Tibial nerve (tissue), 4 donors: ENCODE data around the gene TMEFF1.

Experiments used
- EP300 ChIP-seq, 2 donors: sonication (generic); formaldehyde crosslinking; IDR thresholded peaks; one replicate each; pipeline ENCODE4 v1.6.1; 2017; ENCODE audit warnings: antibody characterized with exemption in 2 of 2, mild to moderate bottlenecking in 1 of 2
- POLR2A ChIP-seq, 2 donors: fragments of 450-650 bp; IDR thresholded peaks; one replicate each; pipeline ENCODE4 v1.6.1; 2017; ENCODE audit warnings: antibody characterized with exemption in 2 of 2, mild to moderate bottlenecking in 2 of 2, moderate library complexity in 2 of 2
- TF ChIP-seq, protein P1 (sequence below), 5 experiments: fragments of 200-600 bp in 3 of 5; fragments of 450-650 bp in 2 of 5; sonication (generic) in 3 of 5; IDR thresholded peaks; one replicate each; pipeline ENCODE4 v1.5.1; 2016 to 2019; ENCODE audit warnings: antibody characterized with exemption in 5 of 5, mild to moderate bottlenecking in 3 of 5, moderate library complexity in 2 of 5

DNA sequence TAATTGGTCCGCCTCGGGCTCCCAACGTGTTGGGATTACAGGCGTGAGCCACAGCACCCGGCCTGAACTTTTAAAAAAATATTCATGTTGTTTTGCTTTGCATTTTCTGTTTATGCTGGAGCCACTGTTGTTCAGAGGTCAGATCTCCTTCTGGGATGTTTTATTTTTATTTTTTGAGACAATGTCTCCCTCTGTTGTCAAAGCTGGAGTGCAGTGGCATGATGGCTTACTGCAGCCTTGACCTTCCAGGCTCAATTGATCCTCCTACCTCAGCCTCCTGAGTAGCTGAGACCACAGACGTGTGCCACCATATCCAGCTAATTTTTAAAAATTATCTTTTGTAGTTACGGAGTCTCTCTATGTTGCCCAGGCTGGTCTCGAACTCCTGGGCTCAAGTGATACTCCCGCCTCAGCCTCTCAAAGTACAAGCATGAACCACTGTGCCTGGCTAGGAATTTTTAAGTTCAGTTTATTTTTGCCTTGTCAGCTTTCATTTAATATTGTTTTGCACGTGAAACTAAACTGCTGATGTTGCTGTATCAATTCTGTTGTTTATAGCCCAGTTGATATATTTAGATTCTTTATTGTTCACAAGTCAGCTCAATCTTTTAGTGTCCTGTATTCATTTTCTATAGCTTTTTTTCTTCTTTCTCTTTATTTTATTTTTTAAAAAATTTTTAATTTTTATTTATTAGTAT, 13.7 kb downstream of the TMEFF1 start:
- no peak for TF ChIP-seq POLR2A (IDR thresholded peaks at IDR 0.05)
- TF ChIP-seq, protein P1, sequence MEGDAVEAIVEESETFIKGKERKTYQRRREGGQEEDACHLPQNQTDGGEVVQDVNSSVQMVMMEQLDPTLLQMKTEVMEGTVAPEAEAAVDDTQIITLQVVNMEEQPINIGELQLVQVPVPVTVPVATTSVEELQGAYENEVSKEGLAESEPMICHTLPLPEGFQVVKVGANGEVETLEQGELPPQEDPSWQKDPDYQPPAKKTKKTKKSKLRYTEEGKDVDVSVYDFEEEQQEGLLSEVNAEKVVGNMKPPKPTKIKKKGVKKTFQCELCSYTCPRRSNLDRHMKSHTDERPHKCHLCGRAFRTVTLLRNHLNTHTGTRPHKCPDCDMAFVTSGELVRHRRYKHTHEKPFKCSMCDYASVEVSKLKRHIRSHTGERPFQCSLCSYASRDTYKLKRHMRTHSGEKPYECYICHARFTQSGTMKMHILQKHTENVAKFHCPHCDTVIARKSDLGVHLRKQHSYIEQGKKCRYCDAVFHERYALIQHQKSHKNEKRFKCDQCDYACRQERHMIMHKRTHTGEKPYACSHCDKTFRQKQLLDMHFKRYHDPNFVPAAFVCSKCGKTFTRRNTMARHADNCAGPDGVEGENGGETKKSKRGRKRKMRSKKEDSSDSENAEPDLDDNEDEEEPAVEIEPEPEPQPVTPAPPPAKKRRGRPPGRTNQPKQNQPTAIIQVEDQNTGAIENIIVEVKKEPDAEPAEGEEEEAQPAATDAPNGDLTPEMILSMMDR (IDR thresholded peaks at IDR 0.05), result no peak
- no peak for TF ChIP-seq EP300 (IDR thresholded peaks at IDR 0.05)
